ENCODE data around the gene FAR2. TPM values are rescaled to one million over a fixed set of nuclear protein-coding genes. Genes with fewer than 3 reads are reported as not detected.

Gene FAR2
- total RNA-seq, 4 donors from 2014 or later, result 0.62 to 4.1 (median 2.6) TPM

GRCh38 chr12:29157486-29157946 is 8.4 kb downstream of the FAR2 start:
- intact Hi-C loops (cut with DNase I; ENCODE audit: low total_unique reads) (no loop called here), in situ Hi-C loops (cut with MboI; ENCODE audit: low sequenced_read_pairs in 4 of 4) (no loop called here)
- TF ChIP-seq CTCF (IDR thresholded peaks at IDR 0.05 in 4 of 5, conservative IDR thresholded peaks at IDR 0.05 in 1 of 5), result no peak
- TF ChIP-seq POLR2A (IDR thresholded peaks at IDR 0.05), result no peak
- ATAC-seq (no peak), DNase-seq (no peak)
- H3K27ac ChIP-seq, result no peak overlapping the region
- H3K9me3 ChIP-seq, result no peaks in the 10 kb centered on the region
- no peaks in the 10 kb centered on the region for H3K27me3 ChIP-seq
- no peak overlapping the region for H3K4me3 ChIP-seq
- no peaks in the 10 kb centered on the region for H3K36me3 ChIP-seq
- H3K4me1 ChIP-seq, result no peaks in the 10 kb centered on the region

GRCh38 chr12:29158115-29158763 is 9.2 kb downstream of the FAR2 start:
- ATAC-seq, result peak in 1 of 2 donors; percentile 36
- in situ Hi-C loops (cut with MboI; ENCODE audit: low sequenced_read_pairs in 4 of 4) (no loop called here), intact Hi-C loops (cut with DNase I; ENCODE audit: low total_unique reads) (no loop called here)
- Histone ChIP-seq H3K4me1 (no peaks in the 10 kb centered on the region), H3K9me3 (no peaks in the 10 kb centered on the region), H3K27ac (no peak overlapping the region), H3K27me3 (no peaks in the 10 kb centered on the region), H3K4me3 (no peak overlapping the region), H3K36me3 (no peaks in the 10 kb centered on the region)
- TF ChIP-seq CTCF (IDR thresholded peaks at IDR 0.05 in 4 of 5, conservative IDR thresholded peaks at IDR 0.05 in 1 of 5), result no peak
- no peak for TF ChIP-seq POLR2A (IDR thresholded peaks at IDR 0.05)
- DNase-seq, result no peak

GRCh38 chr12:29159661-29160060 is 10.6 kb downstream of the FAR2 start:
- intact Hi-C loops (cut with DNase I; ENCODE audit: low total_unique reads), result no loop called here
- DNase-seq (no peak), ATAC-seq (no peak)
- no peaks in the 10 kb centered on the region for H3K9me3 ChIP-seq
- H3K27ac ChIP-seq, result no peak overlapping the region
- no peaks in the 10 kb centered on the region for H3K27me3 ChIP-seq
- no peak overlapping the region for H3K4me3 ChIP-seq
- H3K4me1 ChIP-seq, result no peaks in the 10 kb centered on the region
- in situ Hi-C loops (cut with MboI; ENCODE audit: low sequenced_read_pairs in 4 of 4), result no loop called here
- TF ChIP-seq POLR2A (IDR thresholded peaks at IDR 0.05) (no peak), CTCF (IDR thresholded peaks at IDR 0.05 in 4 of 5, conservative IDR thresholded peaks at IDR 0.05 in 1 of 5) (no peak)
- no peaks in the 10 kb centered on the region for H3K36me3 ChIP-seq

- ATAC-seq (no peak), DNase-seq (no peak)
- H3K27ac ChIP-seq, result no peak overlapping the region
- no peak for TF ChIP-seq CTCF (IDR thresholded peaks at IDR 0.05 in 4 of 5, conservative IDR thresholded peaks at IDR 0.05 in 1 of 5)
- TF ChIP-seq POLR2A (IDR thresholded peaks at IDR 0.05), result no peak
- in situ Hi-C loops (cut with MboI; ENCODE audit: low sequenced_read_pairs in 4 of 4) (no loop called here), intact Hi-C loops (cut with DNase I; ENCODE audit: low total_unique reads) (no loop called here)
- H3K9me3 ChIP-seq, result no peaks in the 10 kb centered on the region
- no peaks in the 10 kb centered on the region for H3K36me3 ChIP-seq
- no peaks in the 10 kb centered on the region for H3K4me1 ChIP-seq
- no peak overlapping the region for H3K4me3 ChIP-seq
- no peaks in the 10 kb centered on the region for H3K27me3 ChIP-seq
Observed at GRCh38 chr12:29160230-29160629, 11.2 kb downstream of the FAR2 start.

GRCh38 chr12:29163146-29163545 is 14.1 kb downstream of the FAR2 start:
- DNase-seq, result no peak
- TF ChIP-seq CTCF (IDR thresholded peaks at IDR 0.05 in 4 of 5, conservative IDR thresholded peaks at IDR 0.05 in 1 of 5) (no peak), POLR2A (IDR thresholded peaks at IDR 0.05) (no peak)
- in situ Hi-C loops (cut with MboI; ENCODE audit: low sequenced_read_pairs in 4 of 4) (no loop called here), intact Hi-C loops (cut with DNase I; ENCODE audit: low total_unique reads) (no loop called here)
- H3K9me3 ChIP-seq, result no peaks in the 10 kb centered on the region
- H3K27me3 ChIP-seq, result no peaks in the 10 kb centered on the region
- H3K4me1 ChIP-seq, result no peaks in the 10 kb centered on the region
- H3K36me3 ChIP-seq, result no peaks in the 10 kb centered on the region
- H3K4me3 ChIP-seq, result no peak overlapping the region
- ATAC-seq, result no peak
- H3K27ac ChIP-seq, result no peak overlapping the region

All from gastrocnemius medialis (tissue), 4 donors.